CD4-positive, alpha-beta T cell (primary cell): Measurements from ENCODE around the gene ULK4. TPM values are rescaled to one million over a fixed set of nuclear protein-coding genes. Genes with fewer than 3 reads are reported as not detected.

Source experiments
- ATAC-seq: fragments of 200-7000 bp; cut with Tn5 transposase; one replicate; pipeline ENCODE4 v1.10.0; 2022; ENCODE audit warnings: mild to moderate bottlenecking; ENCODE audit not compliant: poor library complexity
- CTCF ChIA-PET: fragments of 350-600 bp; sonication (Branson Sonifier 250); formaldehyde crosslinking; loops from one replicate; lab custom pipeline; 2021; ENCODE audit warnings: antibody characterized with exemption, inconsistent platforms; lab: Charles Lee
- POLR2A ChIA-PET: fragments of 350-600 bp; sonication (Branson Sonifier 250); formaldehyde crosslinking; loops from one replicate; lab custom pipeline; 2021; ENCODE audit warnings: antibody characterized with exemption, inconsistent platforms; lab: Charles Lee
- DNase-seq, 14 experiments: peaks; one replicate each; pipeline ENCODE4 v3.0.0-alpha.2; 2013 to 2020; ENCODE audit warnings: mixed read lengths in 2 of 14
- H3K27ac ChIP-seq, 2 donors: one replicate each; pipeline versions ENCODE4 v1.5.1 to v1.7.0; 2013; ENCODE audit warnings: low read length in 2 of 2, low read depth in 1 of 2, mild to moderate bottlenecking in 1 of 2
- H3K27me3 ChIP-seq, 2 experiments: 1 replicate in 1 of 2; 2 replicates in 1 of 2; pipeline versions ENCODE4 v1.6.1 to v1.7.0; 2013; ENCODE audit warnings: low read length in 2 of 2, control low read depth in 1 of 2, mild to moderate bottlenecking in 1 of 2, moderate library complexity in 1 of 2; ENCODE audit not compliant: insufficient read depth in 2 of 2, control insufficient read depth in 1 of 2
- H3K36me3 ChIP-seq: one replicate; pipeline ENCODE4 v1.6.1; 2013; ENCODE audit warnings: low read length, control low read depth; ENCODE audit not compliant: insufficient read depth
- H3K4me1 ChIP-seq: one replicate; pipeline ENCODE4 v1.6.1; 2013; ENCODE audit warnings: low read length, control low read depth; ENCODE audit not compliant: insufficient read depth
- H3K4me3 ChIP-seq: one replicate; pipeline ENCODE4 v1.5.1; 2013; ENCODE audit warnings: mild to moderate bottlenecking, low read length, moderate library complexity
- H3K9me3 ChIP-seq, 2 experiments: 1 replicate in 1 of 2; 2 replicates in 1 of 2; pipeline versions ENCODE4 v1.6.1 to v1.7.0; 2013; ENCODE audit warnings: low read length in 2 of 2, mild to moderate bottlenecking in 2 of 2, control low read depth in 1 of 2, moderate library complexity in 1 of 2; ENCODE audit not compliant: control insufficient read depth in 1 of 2, insufficient read depth in 1 of 2
- H3K27ac Mint-ChIP-seq: one replicate; pipeline ENCODE4 v1.8.0; 2020; ENCODE audit warnings: mixed read lengths
- H3K27me3 Mint-ChIP-seq: one replicate; pipeline ENCODE4 v1.8.0; 2021; ENCODE audit warnings: mixed read lengths
- H3K36me3 Mint-ChIP-seq: one replicate; pipeline ENCODE4 v1.8.0; 2021; ENCODE audit warnings: low read depth, mixed read lengths
- H3K4me1 Mint-ChIP-seq: one replicate; pipeline ENCODE4 v1.8.0; 2021; ENCODE audit warnings: low read depth, mixed read lengths
- H3K4me3 Mint-ChIP-seq: one replicate; pipeline ENCODE4 v1.8.0; 2020; ENCODE audit warnings: mild to moderate bottlenecking, mixed read lengths
- H3K9me3 Mint-ChIP-seq: one replicate; pipeline ENCODE4 v1.8.0; 2020; ENCODE audit warnings: mixed read lengths
- intact Hi-C, 2 experiments: fragments of 100-400 bp; cut with DNase I in 1 of 2; cut with micrococcal nuclease in 1 of 2; formaldehyde crosslinking; loops; one replicate each; pipeline versions ENCODE4 v1.15.1 to v1.9.0; 2023 to 2025; cut with DNase I, micrococcal nuclease
- total RNA-seq, 174 experiments: library from RNA in 2 of 174; stranded (reverse) in 2 of 174; gene quantifications; one replicate each; pipeline ENCODE4 v1.2.3 and lab custom pipeline; 2021 to 2026
- TF ChIP-seq, protein P1 (sequence below): fragments of 200-600 bp; IDR thresholded peaks from one replicate; pipeline ENCODE4 v1.8.0; 2022; ENCODE audit warnings: antibody characterized with exemption, mild to moderate bottlenecking

The ULK4 gene
- total RNA-seq, 2 experiments from 2014 or later = 23.8 to 28.6 TPM

DNA sequence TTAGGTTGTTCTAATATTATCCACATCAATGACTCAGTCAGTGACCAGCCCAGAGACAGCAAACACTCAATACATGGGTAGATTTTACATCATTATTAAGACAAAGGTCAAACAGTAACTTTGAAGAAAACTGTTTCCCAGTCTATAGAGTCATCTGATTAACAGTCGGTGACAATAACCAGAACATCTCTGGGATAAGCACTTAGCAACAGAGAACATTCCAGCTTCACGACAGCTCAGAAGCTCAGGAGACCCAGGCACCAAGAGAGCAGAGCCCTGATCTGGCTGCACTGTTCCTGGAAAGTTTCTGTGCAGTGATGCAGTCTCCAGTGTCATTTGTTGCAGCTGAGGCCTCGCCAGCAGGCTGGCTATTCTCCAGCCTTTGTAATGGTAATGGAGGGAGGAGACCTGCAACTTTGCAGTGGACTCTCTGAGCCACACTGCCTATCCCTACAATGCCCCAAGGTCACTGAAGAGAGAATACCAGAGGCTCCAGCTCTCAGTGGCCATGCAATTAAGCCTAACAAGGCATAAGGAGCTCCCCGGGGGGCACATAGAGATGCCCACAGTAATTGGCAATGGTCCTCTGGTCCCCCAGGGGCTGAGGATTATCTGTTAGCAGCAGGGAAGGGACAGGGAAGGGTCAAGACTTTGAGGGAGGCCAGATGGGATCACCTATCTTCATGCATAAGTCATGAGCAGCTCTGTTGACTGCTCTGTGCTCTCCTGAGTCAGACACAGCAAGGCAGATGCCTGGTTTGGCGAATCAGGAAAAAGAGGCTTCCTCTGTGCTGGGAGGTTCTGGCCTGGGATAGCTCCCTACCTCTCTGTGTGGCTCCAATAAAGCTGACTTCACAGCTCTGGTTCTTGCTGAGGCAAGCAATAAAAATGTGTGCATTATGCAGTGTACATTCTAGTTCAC, 599.0 kb downstream of the ULK4 start:
- Histone ChIP-seq H3K27me3 (no peaks in the 10 kb centered on the region), H3K9me3 (no peaks in the 10 kb centered on the region), H3K4me3 (no peak overlapping the region), H3K27ac (no peak overlapping the region), H3K4me1 (no peaks in the 10 kb centered on the region), H3K36me3 (no peaks in the 10 kb centered on the region)
- Mint-ChIP-seq H3K4me1 (no peaks in the 10 kb centered on the region), H3K27me3 (no peaks in the 10 kb centered on the region), H3K9me3 (no peaks in the 10 kb centered on the region), H3K36me3 (no peaks in the 10 kb centered on the region), H3K4me3 (no peak overlapping the region), H3K27ac (no peak overlapping the region)
- ATAC-seq (no peak), DNase-seq (no peak)
- CTCF ChIA-PET = no interaction called here
- TF ChIP-seq, protein P1, sequence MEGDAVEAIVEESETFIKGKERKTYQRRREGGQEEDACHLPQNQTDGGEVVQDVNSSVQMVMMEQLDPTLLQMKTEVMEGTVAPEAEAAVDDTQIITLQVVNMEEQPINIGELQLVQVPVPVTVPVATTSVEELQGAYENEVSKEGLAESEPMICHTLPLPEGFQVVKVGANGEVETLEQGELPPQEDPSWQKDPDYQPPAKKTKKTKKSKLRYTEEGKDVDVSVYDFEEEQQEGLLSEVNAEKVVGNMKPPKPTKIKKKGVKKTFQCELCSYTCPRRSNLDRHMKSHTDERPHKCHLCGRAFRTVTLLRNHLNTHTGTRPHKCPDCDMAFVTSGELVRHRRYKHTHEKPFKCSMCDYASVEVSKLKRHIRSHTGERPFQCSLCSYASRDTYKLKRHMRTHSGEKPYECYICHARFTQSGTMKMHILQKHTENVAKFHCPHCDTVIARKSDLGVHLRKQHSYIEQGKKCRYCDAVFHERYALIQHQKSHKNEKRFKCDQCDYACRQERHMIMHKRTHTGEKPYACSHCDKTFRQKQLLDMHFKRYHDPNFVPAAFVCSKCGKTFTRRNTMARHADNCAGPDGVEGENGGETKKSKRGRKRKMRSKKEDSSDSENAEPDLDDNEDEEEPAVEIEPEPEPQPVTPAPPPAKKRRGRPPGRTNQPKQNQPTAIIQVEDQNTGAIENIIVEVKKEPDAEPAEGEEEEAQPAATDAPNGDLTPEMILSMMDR = no peak
- intact Hi-C loops = no loop called here
- POLR2A ChIA-PET = no interaction called here

DNA sequence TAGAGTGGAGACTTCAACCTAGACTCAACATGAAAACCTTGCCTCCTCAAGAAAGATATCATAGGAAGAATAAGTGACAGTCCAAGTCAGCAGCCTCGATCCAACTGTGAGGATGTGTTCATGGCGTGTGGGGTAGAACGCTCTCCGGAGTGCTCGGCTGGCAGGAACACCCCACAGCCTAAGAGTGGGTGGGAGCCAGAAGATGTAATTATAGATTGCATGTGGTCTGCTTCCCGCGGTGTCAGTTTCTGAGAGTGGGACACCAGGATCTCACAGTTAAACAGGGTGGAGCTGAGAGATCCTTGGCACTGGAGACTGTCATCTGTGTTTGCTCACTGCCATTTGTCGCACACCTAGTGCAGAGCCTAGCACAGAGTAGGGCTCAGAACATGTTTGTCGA, 604.6 kb downstream of the ULK4 start:
- no peaks in the 10 kb centered on the region for H3K36me3 Mint-ChIP-seq
- H3K4me3 Mint-ChIP-seq = no peak overlapping the region
- Histone ChIP-seq H3K9me3 (no peaks in the 10 kb centered on the region), H3K4me3 (no peak overlapping the region), H3K27ac (no peak overlapping the region), H3K36me3 (no peaks in the 10 kb centered on the region), H3K4me1 (no peaks in the 10 kb centered on the region), H3K27me3 (no peaks in the 10 kb centered on the region)
- no peaks in the 10 kb centered on the region for H3K9me3 Mint-ChIP-seq
- no peak for ATAC-seq
- H3K4me1 Mint-ChIP-seq = no peaks in the 10 kb centered on the region
- intact Hi-C loops = no loop called here
- no peak overlapping the region for H3K27ac Mint-ChIP-seq
- CTCF ChIA-PET = no interaction called here
- H3K27me3 Mint-ChIP-seq = no peaks in the 10 kb centered on the region
- TF ChIP-seq, protein P1 = no peak
- no peak for DNase-seq
- POLR2A ChIA-PET = no interaction called here

DNA sequence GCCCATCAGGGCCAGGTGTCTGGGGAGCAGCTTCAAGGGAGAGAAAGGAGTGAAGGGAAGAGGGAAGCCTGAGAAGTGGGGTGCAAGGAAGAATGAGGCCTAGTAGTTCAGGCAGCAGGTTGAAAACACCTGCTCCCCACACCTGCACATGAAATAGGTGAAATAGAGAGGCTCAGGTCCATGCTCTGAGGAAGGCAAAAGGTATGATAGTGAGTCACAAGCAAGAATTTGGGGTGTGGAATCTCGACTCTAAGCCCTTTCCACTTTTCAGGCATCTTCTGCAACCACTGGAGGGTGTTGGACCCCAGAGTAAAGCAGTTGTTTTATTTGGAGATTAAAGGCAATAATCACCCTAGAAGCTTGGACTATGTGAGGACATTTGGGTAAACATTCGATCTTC, 605.1 kb downstream of the ULK4 start:
- Histone ChIP-seq H3K4me1 (no peaks in the 10 kb centered on the region), H3K9me3 (no peaks in the 10 kb centered on the region), H3K4me3 (no peak overlapping the region), H3K27ac (no peak overlapping the region), H3K27me3 (no peaks in the 10 kb centered on the region), H3K36me3 (no peaks in the 10 kb centered on the region)
- Mint-ChIP-seq H3K4me3 (no peak overlapping the region), H3K36me3 (no peaks in the 10 kb centered on the region), H3K4me1 (no peaks in the 10 kb centered on the region), H3K27ac (no peak overlapping the region), H3K27me3 (no peaks in the 10 kb centered on the region), H3K9me3 (no peaks in the 10 kb centered on the region)
- DNase-seq = no peak
- ATAC-seq = no peak
- ChIA-PET POLR2A (no interaction called here), CTCF (no interaction called here)
- TF ChIP-seq, protein P1 = no peak
- intact Hi-C loops = no loop called here
